HG03457 (cell line): ENCODE results near the gene RAB4B.
A peak's percentile ranks its signal among the peaks of the same experiment; 100 is the strongest.
"Not testable (repeated sequence)": the region's sequence is repeated elsewhere in the genome, so short reads cannot be mapped to it uniquely, and the experiment has no call there.

Experiments
- ATAC-seq: cut with Tn5 transposase; IDR thresholded peaks from one replicate; pipeline ENCODE4 v1.9.1; 2021; ENCODE audit warnings: moderate number of reproducible peaks; ENCODE audit not compliant: unreplicated experiment

RAB4B gene

GRCh38 chr19:40776932-40777644 lies 959 bp upstream of the RAB4B start:
- ATAC-seq = peak; percentile 59

GRCh38 chr19:40777645-40777936 lies 456 bp upstream of the RAB4B start:
- no peak for ATAC-seq

GRCh38 chr19:40778706-40779284 lies 748 bp downstream of the RAB4B start:
- ATAC-seq = no peak

GRCh38 chr19:40780582-40780981 lies 2.5 kb downstream of the RAB4B start:
- ATAC-seq = no peak

- ATAC-seq = no peak
These were observed 3.1 kb downstream of the RAB4B start for GRCh38 chr19:40781140-40781539.

- no peak for ATAC-seq
These were observed 5.7 kb downstream of the RAB4B start for GRCh38 chr19:40783711-40784110.

GRCh38 chr19:40784146-40784545 lies 6.1 kb downstream of the RAB4B start:
- not testable (repeated sequence) for ATAC-seq

- ATAC-seq = no peak
These were observed 7.5 kb downstream of the RAB4B start for GRCh38 chr19:40785526-40785925.

- no peak for ATAC-seq
These were observed 8.3 kb downstream of the RAB4B start for GRCh38 chr19:40786060-40787037.

- ATAC-seq = no peak
These were observed 13.3 kb downstream of the RAB4B start for GRCh38 chr19:40791349-40791748.

- no peak for ATAC-seq
These were observed 13.9 kb downstream of the RAB4B start for GRCh38 chr19:40791996-40792395.

- ATAC-seq = no peak
These were observed 19.3 kb downstream of the RAB4B start for GRCh38 chr19:40797166-40797962.

- peak; percentile 8 for ATAC-seq
These were observed 20.1 kb downstream of the RAB4B start for GRCh38 chr19:40797963-40798682.

- ATAC-seq = peak; percentile 54
These were observed 20.9 kb downstream of the RAB4B start, which contains the start of gene EGLN2 for GRCh38 chr19:40798683-40799557. Gene EGLN2, plus strand, starts transcription at chr19:40799191. Its CDS starts 1,382 bp downstream, at chr19:40800573.

- no peak for ATAC-seq
These were observed 21.7 kb downstream of the RAB4B start for GRCh38 chr19:40799558-40800338.

GRCh38 chr19:40800339-40800996 lies 22.4 kb downstream of the RAB4B start:
- no peak for ATAC-seq

GRCh38 chr19:40800997-40801377 lies 22.9 kb downstream of the RAB4B start:
- no peak for ATAC-seq
